H1 (cell line): ENCODE data around the gene B4GAT1. TPM values are rescaled to one million over a fixed set of nuclear protein-coding genes. Genes with fewer than 3 reads are reported as not detected.

Experiments used
- CTBP2 ChIP-seq: IDR thresholded peaks from 2 replicates; pipeline ENCODE4 v1.7.0; 2011; ENCODE audit warnings: borderline replicate concordance, mild to moderate bottlenecking, moderate library complexity, mixed read lengths, low read length; ENCODE audit not compliant: insufficient read depth, insufficient read length
- FOSL1 ChIP-seq: IDR thresholded peaks from 2 replicates; pipeline ENCODE4 v1.6.1; 2011; ENCODE audit warnings: mild to moderate bottlenecking, low read depth, low read length, moderate library complexity; ENCODE audit not compliant: insufficient read depth
- HDAC6 ChIP-seq: IDR thresholded peaks from one replicate; pipeline ENCODE4 v1.7.1; 2012; ENCODE audit warnings: low read depth, mild to moderate bottlenecking, inconsistent platforms, low read length, moderate library complexity
- POLR2AphosphoS5 ChIP-seq: IDR thresholded peaks from 2 replicates; pipeline ENCODE4 v1.6.1; 2011; ENCODE audit warnings: low read depth, low read length
- POU5F1 ChIP-seq: IDR thresholded peaks from 2 replicates; pipeline ENCODE4 v1.6.1; 2011; ENCODE audit warnings: low read depth, mild to moderate bottlenecking, low read length, moderate library complexity
- polyA plus RNA-seq, 7 experiments: library from polyadenylated mRNA; depleted of rRNA in 3 of 7; stranded (reverse) in 5 of 7; unstranded in 2 of 7; fragments of >200 nt in 5 of 7; fragments of 200-250 nt in 2 of 7; gene quantifications; 1 replicate in 5 of 7; 2 replicates in 1 of 7; 4 replicates in 1 of 7; pipeline versions ENCODE4 v1.2.1 to v1.2.3, GENCODE V29; 2011 to 2013; ENCODE audit warnings: missing spikeins in 2 of 7, mixed read lengths in 2 of 7
- total RNA-seq: library from RNA; stranded (reverse); fragmentation: NEBNext Ultra II Directional; extraction: Animal tissue kit (Norgen Biotek cat#: 25700); gene quantifications from 2 replicates; pipeline ENCODE4 v1.2.1, GENCODE V29; 2021

Gene B4GAT1
- total and polyA plus RNA-seq, 2 of the 8 experiments (the other 6 are each of a cell fraction or from before 2014, with no cell fraction given) = 22.2 to 27.8 TPM

- TF ChIP-seq FOSL1 = no peak
- no peak for TF ChIP-seq POLR2AphosphoS5
- no peak for TF ChIP-seq CTBP2
- no peak for TF ChIP-seq POU5F1
- no peak for TF ChIP-seq HDAC6
These were observed 33.3 kb downstream of the B4GAT1 start (continued) for GRCh38 chr11:66314186-66314501.
